GM18870 (cell line): Measurements from ENCODE around the gene UBXN6.

ENCODE experiments used
- ATAC-seq: cut with Tn5 transposase; IDR thresholded peaks from one replicate; pipeline ENCODE4 v1.9.1; 2021; ENCODE audit warnings: moderate library complexity; ENCODE audit not compliant: unreplicated experiment

The UBXN6 gene

GRCh38 chr19:4456843-4457653 is 546 bp downstream of the UBXN6 start:
- ATAC-seq = no peak

GRCh38 chr19:4456476-4456842 is 1.1 kb downstream of the UBXN6 start:
- ATAC-seq = no peak

GRCh38 chr19:4455719-4456475 is 1.7 kb downstream of the UBXN6 start:
- no peak for ATAC-seq

- ATAC-seq = no peak
Observed at GRCh38 chr19:4454747-4455718, 2.6 kb downstream of the UBXN6 start.

GRCh38 chr19:4453232-4454179 is 4.1 kb downstream of the UBXN6 start:
- no peak for ATAC-seq

GRCh38 chr19:4452230-4452990 is 5.2 kb downstream of the UBXN6 start:
- no peak for ATAC-seq

GRCh38 chr19:4449639-4450028 is 8.0 kb downstream of the UBXN6 start:
- ATAC-seq = no peak

GRCh38 chr19:4449022-4449638 is 8.5 kb downstream of the UBXN6 start:
- ATAC-seq = no peak

GRCh38 chr19:4448147-4448985 is 9.2 kb downstream of the UBXN6 start:
- ATAC-seq = no peak

GRCh38 chr19:4447327-4448146 is 10.1 kb downstream of the UBXN6 start:
- ATAC-seq = no peak

- no peak for ATAC-seq
Observed at GRCh38 chr19:4446704-4447200, 10.8 kb downstream of the UBXN6 start.

GRCh38 chr19:4445963-4446703 is 11.5 kb downstream of the UBXN6 start:
- ATAC-seq = no peak

GRCh38 chr19:4444765-4445741 is 12.5 kb downstream of the UBXN6 start:
- ATAC-seq = no peak

GRCh38 chr19:4443966-4444764 is 13.4 kb downstream of the UBXN6 start:
- ATAC-seq = no peak
